Prostate gland (tissue), 2 donors: ENCODE measurements around the gene DSCAML1.

ENCODE experiments used
- POLR2A ChIP-seq: fragments of 450-650 bp; IDR thresholded peaks from one replicate; pipeline ENCODE4 v1.6.1; 2016; ENCODE audit warnings: antibody characterized with exemption, mild to moderate bottlenecking
- POLR2AphosphoS5 ChIP-seq: sonication (generic); formaldehyde crosslinking; IDR thresholded peaks from one replicate; pipeline ENCODE4 v1.6.1; 2017; ENCODE audit warnings: antibody characterized with exemption
- TF ChIP-seq, protein P1 (sequence below), 4 experiments: fragments of 200-600 bp in 2 of 4; fragments of 450-650 bp in 2 of 4; sonication (generic) in 2 of 4; IDR thresholded peaks; 1 replicate in 3 of 4; 2 replicates in 1 of 4; pipeline ENCODE4 v1.5.1; 2016 to 2019; ENCODE audit warnings: antibody characterized with exemption in 4 of 4, mild to moderate bottlenecking in 2 of 4, moderate library complexity in 2 of 4

DNA sequence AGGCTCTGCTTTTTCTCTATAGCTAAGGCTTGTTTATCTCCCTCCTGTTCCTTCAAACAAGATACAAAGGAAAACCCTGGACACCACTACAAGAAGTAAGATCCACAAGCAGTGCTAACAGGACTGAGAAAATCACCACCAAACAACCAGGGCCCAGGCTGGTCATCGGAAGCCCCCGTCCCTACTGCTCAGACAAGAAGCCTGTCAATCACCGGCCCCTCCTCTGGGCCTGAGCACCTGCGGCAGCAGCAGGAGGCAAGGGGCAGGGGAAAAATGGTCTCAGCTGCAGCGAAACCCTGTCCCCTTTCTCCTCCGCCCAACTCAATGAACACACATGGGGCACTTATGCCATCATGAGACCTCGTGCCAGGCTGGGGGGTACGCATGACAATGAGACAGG, 314.1 kb downstream of the DSCAML1 start:
- TF ChIP-seq POLR2A (no peak), POLR2AphosphoS5 (no peak)
- TF ChIP-seq, protein P1, sequence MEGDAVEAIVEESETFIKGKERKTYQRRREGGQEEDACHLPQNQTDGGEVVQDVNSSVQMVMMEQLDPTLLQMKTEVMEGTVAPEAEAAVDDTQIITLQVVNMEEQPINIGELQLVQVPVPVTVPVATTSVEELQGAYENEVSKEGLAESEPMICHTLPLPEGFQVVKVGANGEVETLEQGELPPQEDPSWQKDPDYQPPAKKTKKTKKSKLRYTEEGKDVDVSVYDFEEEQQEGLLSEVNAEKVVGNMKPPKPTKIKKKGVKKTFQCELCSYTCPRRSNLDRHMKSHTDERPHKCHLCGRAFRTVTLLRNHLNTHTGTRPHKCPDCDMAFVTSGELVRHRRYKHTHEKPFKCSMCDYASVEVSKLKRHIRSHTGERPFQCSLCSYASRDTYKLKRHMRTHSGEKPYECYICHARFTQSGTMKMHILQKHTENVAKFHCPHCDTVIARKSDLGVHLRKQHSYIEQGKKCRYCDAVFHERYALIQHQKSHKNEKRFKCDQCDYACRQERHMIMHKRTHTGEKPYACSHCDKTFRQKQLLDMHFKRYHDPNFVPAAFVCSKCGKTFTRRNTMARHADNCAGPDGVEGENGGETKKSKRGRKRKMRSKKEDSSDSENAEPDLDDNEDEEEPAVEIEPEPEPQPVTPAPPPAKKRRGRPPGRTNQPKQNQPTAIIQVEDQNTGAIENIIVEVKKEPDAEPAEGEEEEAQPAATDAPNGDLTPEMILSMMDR (IDR thresholded peaks at IDR 0.05) = no peak
